Measurements from ENCODE around the gene TRIM41.

TRIM41 gene

GRCh38 chr5:181219262-181220177 lies 3.6 kb upstream of the TRIM41 start:
- TF ChIP-seq EP300 (IDR thresholded peaks at IDR 0.05; ENCODE audit: borderline replicate concordance) (no peak), ZBTB7A (IDR thresholded peaks at IDR 0.05; ENCODE audit: low read depth) (no peak), NFIC (IDR thresholded peaks at IDR 0.05) (no peak), YY1 (IDR thresholded peaks at IDR 0.05; ENCODE audit: low read depth) (no peak), MAX (IDR thresholded peaks at IDR 0.05) (no peak), TEAD4 (IDR thresholded peaks at IDR 0.05) (no peak), USF1 (IDR thresholded peaks at IDR 0.05) (no peak), REST (IDR thresholded peaks at IDR 0.05; ENCODE audit: low read depth) (no peak), CREB1 (IDR thresholded peaks at IDR 0.05; ENCODE audit: low read depth) (no peak), FOXM1 (IDR thresholded peaks at IDR 0.05; ENCODE audit: borderline replicate concordance, low read depth) (no peak), CEBPB (IDR thresholded peaks at IDR 0.05) (no peak), EGR1 (IDR thresholded peaks at IDR 0.05) (no peak), TAF1 (IDR thresholded peaks at IDR 0.05; ENCODE audit: low read depth) (no peak), TCF12 (IDR thresholded peaks at IDR 0.05; ENCODE audit: low read depth) (no peak), RAD21 (IDR thresholded peaks at IDR 0.05; ENCODE audit: low read depth) (no peak)

- TF ChIP-seq FOXM1 (IDR thresholded peaks at IDR 0.05; ENCODE audit: borderline replicate concordance, low read depth) (no peak), NFIC (IDR thresholded peaks at IDR 0.05) (no peak), TAF1 (IDR thresholded peaks at IDR 0.05; ENCODE audit: low read depth) (no peak), CREB1 (IDR thresholded peaks at IDR 0.05; ENCODE audit: low read depth) (no peak), TEAD4 (IDR thresholded peaks at IDR 0.05) (no peak), EP300 (IDR thresholded peaks at IDR 0.05; ENCODE audit: borderline replicate concordance) (no peak), EGR1 (IDR thresholded peaks at IDR 0.05) (no peak), ZBTB7A (IDR thresholded peaks at IDR 0.05; ENCODE audit: low read depth) (no peak), CEBPB (IDR thresholded peaks at IDR 0.05) (no peak), MAX (IDR thresholded peaks at IDR 0.05) (no peak)
Measured at GRCh38 chr5:181220178-181220515, 2.9 kb upstream of the TRIM41 start.

- no peak for TF ChIP-seq TAF1 (IDR thresholded peaks at IDR 0.05; ENCODE audit: low read depth)
- no peak for TF ChIP-seq EP300 (IDR thresholded peaks at IDR 0.05; ENCODE audit: borderline replicate concordance)
- TF ChIP-seq MAX (IDR thresholded peaks at IDR 0.05), result no peak
- no peak for TF ChIP-seq FOXM1 (IDR thresholded peaks at IDR 0.05; ENCODE audit: borderline replicate concordance, low read depth)
- no peak for TF ChIP-seq CREB1 (IDR thresholded peaks at IDR 0.05; ENCODE audit: low read depth)
- no peak for TF ChIP-seq REST (IDR thresholded peaks at IDR 0.05; ENCODE audit: low read depth)
- TF ChIP-seq YY1 (IDR thresholded peaks at IDR 0.05; ENCODE audit: low read depth), result no peak
- no peak for TF ChIP-seq TEAD4 (IDR thresholded peaks at IDR 0.05)
- no peak for TF ChIP-seq ZBTB7A (IDR thresholded peaks at IDR 0.05; ENCODE audit: low read depth)
- no peak for TF ChIP-seq CEBPB (IDR thresholded peaks at IDR 0.05)
- no peak for TF ChIP-seq TCF12 (IDR thresholded peaks at IDR 0.05; ENCODE audit: low read depth)
Measured at GRCh38 chr5:181221105-181221791, 1.8 kb upstream of the TRIM41 start.

- TF ChIP-seq TCF12 (IDR thresholded peaks at IDR 0.05; ENCODE audit: low read depth) (peak; percentile 49), EGR1 (IDR thresholded peaks at IDR 0.05) (no peak), CREB1 (IDR thresholded peaks at IDR 0.05; ENCODE audit: low read depth) (no peak), MAX (IDR thresholded peaks at IDR 0.05) (peak; percentile 54), ZBTB7A (IDR thresholded peaks at IDR 0.05; ENCODE audit: low read depth) (no peak), FOXM1 (IDR thresholded peaks at IDR 0.05; ENCODE audit: borderline replicate concordance, low read depth) (no peak), EP300 (IDR thresholded peaks at IDR 0.05; ENCODE audit: borderline replicate concordance) (peak; percentile 6; the same call in 1 of the 2 replicates), TAF1 (IDR thresholded peaks at IDR 0.05; ENCODE audit: low read depth) (no peak), NFIC (IDR thresholded peaks at IDR 0.05) (peak; percentile 14; the same call in 1 of the 2 replicates), YY1 (IDR thresholded peaks at IDR 0.05; ENCODE audit: low read depth) (peak; percentile 80), REST (IDR thresholded peaks at IDR 0.05; ENCODE audit: low read depth) (no peak), TEAD4 (IDR thresholded peaks at IDR 0.05) (peak; percentile 93), CEBPB (IDR thresholded peaks at IDR 0.05) (peak; percentile 57; the same call in 1 of the 2 replicates), RAD21 (IDR thresholded peaks at IDR 0.05; ENCODE audit: low read depth) (no peak), USF1 (IDR thresholded peaks at IDR 0.05) (peak; percentile 42; the same call in 1 of the 2 replicates)
Measured at GRCh38 chr5:181221792-181222629, 1.1 kb upstream of the TRIM41 start.

Data from Ishikawa (cell line).